GM23248 (cell line): Measurements from ENCODE around the gene ANKRD30A.

Experiments used
- EZH2 ChIP-seq: fragments of 200-600 bp; sonication (generic); IDR thresholded peaks from 2 replicates; pipeline ENCODE4 v1.6.1; 2018; ENCODE audit warnings: antibody characterized with exemption, mild to moderate bottlenecking; ENCODE audit not compliant: insufficient read depth, poor library complexity, severe bottlenecking
- EZH2phosphoT487 ChIP-seq: fragments of 200-600 bp; sonication (generic); IDR thresholded peaks from 2 replicates; pipeline ENCODE4 v1.6.1; 2018; ENCODE audit warnings: antibody characterized with exemption, moderate library complexity, mild to moderate bottlenecking, low read depth; ENCODE audit not compliant: insufficient read depth

DNA sequence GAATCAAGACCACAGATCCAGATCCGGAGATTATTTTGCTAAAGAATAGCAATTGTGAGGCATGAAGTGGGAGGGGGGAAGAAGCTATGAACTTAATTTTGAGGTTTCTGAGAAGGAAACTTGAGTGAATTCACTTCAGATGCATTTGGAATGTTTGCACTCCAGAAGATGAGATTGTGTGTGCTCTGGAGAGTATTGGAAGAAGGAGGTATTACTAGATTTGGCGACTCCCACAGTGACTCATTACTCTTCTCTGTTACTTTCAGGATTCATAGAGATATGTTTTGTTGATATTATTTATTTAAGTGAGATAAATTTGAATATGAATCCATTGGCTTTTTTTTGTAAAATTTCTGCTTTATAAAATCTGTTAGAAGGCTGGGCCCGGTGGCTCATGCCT, 80.7 kb downstream of the ANKRD30A start:
- TF ChIP-seq EZH2 (no peak), EZH2phosphoT487 (no peak)
